Measurements from ENCODE around the gene ZNF428.

- no peak for TF ChIP-seq CTCF (IDR thresholded peaks at IDR 0.05; ENCODE audit: control extremely low read depth in 1 of 3, insufficient read depth in 1 of 3, low read depth in 1 of 3, low read length in 3 of 3)
- TF ChIP-seq RFX5 (IDR thresholded peaks at IDR 0.05; ENCODE audit: borderline replicate concordance, low read depth, low read length), result no peak
- TF ChIP-seq, protein P1, sequence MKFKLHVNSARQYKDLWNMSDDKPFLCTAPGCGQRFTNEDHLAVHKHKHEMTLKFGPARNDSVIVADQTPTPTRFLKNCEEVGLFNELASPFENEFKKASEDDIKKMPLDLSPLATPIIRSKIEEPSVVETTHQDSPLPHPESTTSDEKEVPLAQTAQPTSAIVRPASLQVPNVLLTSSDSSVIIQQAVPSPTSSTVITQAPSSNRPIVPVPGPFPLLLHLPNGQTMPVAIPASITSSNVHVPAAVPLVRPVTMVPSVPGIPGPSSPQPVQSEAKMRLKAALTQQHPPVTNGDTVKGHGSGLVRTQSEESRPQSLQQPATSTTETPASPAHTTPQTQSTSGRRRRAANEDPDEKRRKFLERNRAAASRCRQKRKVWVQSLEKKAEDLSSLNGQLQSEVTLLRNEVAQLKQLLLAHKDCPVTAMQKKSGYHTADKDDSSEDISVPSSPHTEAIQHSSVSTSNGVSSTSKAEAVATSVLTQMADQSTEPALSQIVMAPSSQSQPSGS (IDR thresholded peaks at IDR 0.05; ENCODE audit: low read length), result no peak
Measured at GRCh38 chr19:43592800-43593350, 26.6 kb downstream of the ZNF428 start.
